Measurements from ENCODE around the gene CD82. TPM values are rescaled to one million over a fixed set of nuclear protein-coding genes. Genes with fewer than 3 reads are reported as not detected.

CD82 gene
- total RNA-seq, 1 donor from 2014 or later = 16.1 TPM

DNA sequence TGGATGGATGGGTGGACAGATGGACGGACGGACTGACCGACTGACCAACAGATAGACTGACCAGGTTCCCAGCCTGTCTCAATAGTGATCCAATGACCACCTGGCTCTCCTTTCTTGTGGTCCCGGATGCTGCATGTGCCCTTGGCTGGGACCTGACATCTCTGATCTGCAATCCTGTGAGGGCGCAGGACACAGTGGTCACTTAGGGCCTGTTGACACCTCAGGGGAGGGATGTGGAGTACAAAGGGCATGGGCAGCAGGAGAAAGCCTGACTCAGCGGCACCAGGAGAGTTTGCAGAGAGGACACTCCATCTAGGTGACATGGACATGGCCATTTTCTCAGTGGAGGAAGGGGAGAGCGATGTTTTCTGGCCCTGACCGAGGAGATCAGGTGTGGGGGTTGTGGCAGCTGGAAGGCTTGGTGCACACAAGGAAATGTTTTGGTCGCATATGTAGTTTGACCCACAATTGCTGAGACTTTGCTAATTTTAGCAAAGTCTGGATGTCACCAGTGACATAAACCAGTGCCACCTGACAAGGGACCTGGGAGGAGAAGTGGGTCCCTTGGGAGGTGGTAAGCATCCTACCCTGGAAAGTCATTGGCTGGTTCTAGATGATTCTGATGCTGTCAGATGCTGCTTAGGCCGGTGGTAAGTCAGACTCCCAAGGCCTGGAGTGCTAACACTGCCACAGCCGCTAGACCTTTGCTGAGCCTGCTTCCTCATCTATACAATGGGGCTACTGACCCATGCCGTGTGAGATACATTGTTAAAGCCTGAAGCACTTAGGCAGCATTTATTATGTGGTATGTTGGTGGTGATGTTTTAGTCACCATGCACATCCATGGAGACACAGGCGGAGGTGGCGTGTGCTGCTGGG is 50.7 kb downstream of the CD82 start:
- TF ChIP-seq, protein P1, sequence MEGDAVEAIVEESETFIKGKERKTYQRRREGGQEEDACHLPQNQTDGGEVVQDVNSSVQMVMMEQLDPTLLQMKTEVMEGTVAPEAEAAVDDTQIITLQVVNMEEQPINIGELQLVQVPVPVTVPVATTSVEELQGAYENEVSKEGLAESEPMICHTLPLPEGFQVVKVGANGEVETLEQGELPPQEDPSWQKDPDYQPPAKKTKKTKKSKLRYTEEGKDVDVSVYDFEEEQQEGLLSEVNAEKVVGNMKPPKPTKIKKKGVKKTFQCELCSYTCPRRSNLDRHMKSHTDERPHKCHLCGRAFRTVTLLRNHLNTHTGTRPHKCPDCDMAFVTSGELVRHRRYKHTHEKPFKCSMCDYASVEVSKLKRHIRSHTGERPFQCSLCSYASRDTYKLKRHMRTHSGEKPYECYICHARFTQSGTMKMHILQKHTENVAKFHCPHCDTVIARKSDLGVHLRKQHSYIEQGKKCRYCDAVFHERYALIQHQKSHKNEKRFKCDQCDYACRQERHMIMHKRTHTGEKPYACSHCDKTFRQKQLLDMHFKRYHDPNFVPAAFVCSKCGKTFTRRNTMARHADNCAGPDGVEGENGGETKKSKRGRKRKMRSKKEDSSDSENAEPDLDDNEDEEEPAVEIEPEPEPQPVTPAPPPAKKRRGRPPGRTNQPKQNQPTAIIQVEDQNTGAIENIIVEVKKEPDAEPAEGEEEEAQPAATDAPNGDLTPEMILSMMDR (IDR thresholded peaks at IDR 0.05; ENCODE audit: unreplicated experiment) = no peak
- no peaks in the 10 kb centered on the region for H3K9me3 Mint-ChIP-seq (ENCODE audit: unreplicated experiment)
- peaks cover 11% of the 10 kb centered on the region for H3K27me3 Mint-ChIP-seq (ENCODE audit: unreplicated experiment)
- H3K36me3 Mint-ChIP-seq (ENCODE audit: low read depth, unreplicated experiment) = peaks cover 5% of the 10 kb centered on the region
- no peak overlapping the region for H3K27ac Mint-ChIP-seq (ENCODE audit: unreplicated experiment)
- peaks cover 20% of the 10 kb centered on the region for H3K4me1 Mint-ChIP-seq (ENCODE audit: unreplicated experiment)
- no peak for DNase-seq (ENCODE audit: low spot score)
- H3K4me3 Mint-ChIP-seq (ENCODE audit: unreplicated experiment) = no peak overlapping the region

DNA sequence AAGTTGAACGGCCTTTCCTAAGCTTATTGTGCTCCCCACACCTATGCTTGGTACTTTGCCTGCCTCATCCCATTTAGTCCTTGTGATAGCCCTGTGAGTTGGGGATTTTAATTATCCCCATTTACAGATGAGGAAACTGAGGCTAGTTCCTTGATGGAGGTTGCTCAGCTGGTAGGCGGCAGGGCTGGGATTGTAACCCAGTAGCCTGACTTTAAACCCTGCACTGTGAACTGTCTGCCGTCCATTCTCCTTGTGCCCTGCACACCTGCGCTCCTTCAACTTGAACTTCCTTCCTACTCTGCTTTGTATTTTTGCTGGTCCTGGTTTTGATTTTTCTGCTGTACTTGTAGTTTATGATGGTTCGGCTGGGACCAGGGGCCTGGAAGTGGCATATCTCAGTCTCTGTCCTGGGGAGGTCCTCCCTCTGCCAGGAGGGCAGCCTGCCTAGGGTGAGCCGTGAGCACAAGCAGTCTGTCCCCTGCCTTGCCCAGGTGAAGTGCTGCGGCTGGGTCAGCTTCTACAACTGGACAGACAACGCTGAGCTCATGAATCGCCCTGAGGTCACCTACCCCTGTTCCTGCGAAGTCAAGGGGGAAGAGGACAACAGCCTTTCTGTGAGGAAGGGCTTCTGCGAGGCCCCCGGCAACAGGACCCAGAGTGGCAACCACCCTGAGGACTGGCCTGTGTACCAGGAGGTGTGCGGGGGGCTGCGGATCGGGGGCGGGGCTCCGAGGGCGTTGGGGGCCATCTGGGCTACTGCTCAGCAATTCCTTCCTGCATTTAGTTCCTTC is 52.4 kb downstream of the CD82 start:
- H3K36me3 Mint-ChIP-seq (ENCODE audit: low read depth, unreplicated experiment) = peaks cover 5% of the 10 kb centered on the region
- peaks cover 11% of the 10 kb centered on the region for H3K27me3 Mint-ChIP-seq (ENCODE audit: unreplicated experiment)
- TF ChIP-seq, protein P1 (IDR thresholded peaks at IDR 0.05; ENCODE audit: unreplicated experiment) = no peak
- no peak overlapping the region for H3K27ac Mint-ChIP-seq (ENCODE audit: unreplicated experiment)
- DNase-seq (ENCODE audit: low spot score) = no peak
- H3K9me3 Mint-ChIP-seq (ENCODE audit: unreplicated experiment) = no peaks in the 10 kb centered on the region
- peaks cover 37% of the 10 kb centered on the region for H3K4me1 Mint-ChIP-seq (ENCODE audit: unreplicated experiment)
- no peak overlapping the region for H3K4me3 Mint-ChIP-seq (ENCODE audit: unreplicated experiment)

DNA sequence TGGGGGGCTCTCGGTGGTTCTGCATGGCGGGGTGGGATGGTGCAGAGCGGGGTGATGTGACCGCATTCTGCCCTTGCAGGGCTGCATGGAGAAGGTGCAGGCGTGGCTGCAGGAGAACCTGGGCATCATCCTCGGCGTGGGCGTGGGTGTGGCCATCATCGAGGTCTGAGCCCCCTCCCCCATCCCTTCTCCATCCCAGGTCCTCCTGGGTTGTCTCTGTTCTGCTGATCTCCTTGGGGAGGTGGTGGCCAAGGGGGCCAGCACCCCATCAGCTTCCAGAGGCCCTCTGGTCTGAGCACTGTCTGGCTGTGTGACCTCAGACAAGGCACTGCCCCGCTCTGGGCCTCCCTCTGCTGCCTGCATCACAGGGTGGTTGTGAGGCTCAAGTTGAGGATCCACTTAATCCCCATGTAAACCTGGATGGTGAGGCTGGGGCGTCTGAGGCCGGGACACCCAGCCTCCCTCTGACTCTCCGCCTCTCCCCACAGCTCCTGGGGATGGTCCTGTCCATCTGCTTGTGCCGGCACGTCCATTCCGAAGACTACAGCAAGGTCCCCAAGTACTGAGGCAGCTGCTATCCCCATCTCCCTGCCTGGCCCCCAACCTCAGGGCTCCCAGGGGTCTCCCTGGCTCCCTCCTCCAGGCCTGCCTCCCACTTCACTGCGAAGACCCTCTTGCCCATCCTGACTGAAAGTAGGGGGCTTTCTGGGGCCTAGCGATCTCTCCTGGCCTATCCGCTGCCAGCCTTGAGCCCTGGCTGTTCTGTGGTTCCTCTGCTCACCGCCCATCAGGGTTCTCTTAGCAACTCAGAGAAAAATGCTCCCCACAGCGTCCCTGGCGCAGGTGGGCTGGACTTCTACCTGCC is 53.3 kb downstream of the CD82 start:
- H3K36me3 Mint-ChIP-seq (ENCODE audit: low read depth, unreplicated experiment) = peaks cover 5% of the 10 kb centered on the region
- peaks cover 14% of the 10 kb centered on the region for H3K27me3 Mint-ChIP-seq (ENCODE audit: unreplicated experiment)
- H3K4me3 Mint-ChIP-seq (ENCODE audit: unreplicated experiment) = no peak overlapping the region
- TF ChIP-seq, protein P1 (IDR thresholded peaks at IDR 0.05; ENCODE audit: unreplicated experiment) = no peak
- H3K9me3 Mint-ChIP-seq (ENCODE audit: unreplicated experiment) = no peaks in the 10 kb centered on the region
- no peak overlapping the region for H3K27ac Mint-ChIP-seq (ENCODE audit: unreplicated experiment)
- peaks cover 46% of the 10 kb centered on the region for H3K4me1 Mint-ChIP-seq (ENCODE audit: unreplicated experiment)
- no peak for DNase-seq (ENCODE audit: low spot score)

DNA sequence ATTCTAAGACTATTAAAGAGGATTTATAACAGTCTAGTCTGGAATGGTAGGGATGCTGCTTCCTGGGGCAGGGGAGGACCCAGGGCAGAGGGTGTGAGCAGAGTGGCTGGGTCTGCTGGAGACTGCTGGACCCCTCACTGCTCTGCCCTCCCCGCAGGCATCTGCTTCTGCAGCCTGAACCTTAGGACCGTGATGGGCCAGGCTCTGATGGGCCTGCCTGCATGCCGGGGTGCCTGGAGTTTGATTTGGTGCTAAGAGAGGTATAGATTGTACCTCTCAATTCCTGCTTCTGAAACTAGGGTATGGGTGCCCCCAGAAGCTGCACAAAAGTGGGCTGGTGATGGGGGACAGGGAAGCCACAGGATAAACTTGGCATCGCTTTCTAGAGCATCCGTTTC is 54.9 kb downstream of the CD82 start:
- peak; percentile 2 for DNase-seq (ENCODE audit: low spot score)
- Mint-ChIP-seq H3K27ac (ENCODE audit: unreplicated experiment) (peak overlapping the region; percentile 61), H3K9me3 (ENCODE audit: unreplicated experiment) (no peaks in the 10 kb centered on the region), H3K36me3 (ENCODE audit: low read depth, unreplicated experiment) (peaks cover 9% of the 10 kb centered on the region), H3K4me3 (ENCODE audit: unreplicated experiment) (no peak overlapping the region), H3K27me3 (ENCODE audit: unreplicated experiment) (peaks cover 19% of the 10 kb centered on the region), H3K4me1 (ENCODE audit: unreplicated experiment) (peaks cover 54% of the 10 kb centered on the region)
- TF ChIP-seq, protein P1 (IDR thresholded peaks at IDR 0.05; ENCODE audit: unreplicated experiment) = no peak
